ENCODE data around the gene PKN2. TPM values are rescaled to one million over a fixed set of nuclear protein-coding genes. Genes with fewer than 3 reads are reported as not detected.

Gene PKN2
- total RNA-seq, 4 donors from 2014 or later = 30.9 to 47.8 (median 38.4) TPM

- H3K4me3 ChIP-seq = no peak overlapping the region
- H3K4me1 ChIP-seq = no peaks in the 10 kb centered on the region
- TF ChIP-seq EP300 (IDR thresholded peaks at IDR 0.05) = no peak
- TF ChIP-seq POLR2AphosphoS5 (IDR thresholded peaks at IDR 0.05) = no peak
- no peak for TF ChIP-seq POLR2A (IDR thresholded peaks at IDR 0.05)
- no peak for TF ChIP-seq CTCF (IDR thresholded peaks at IDR 0.05)
- H3K36me3 ChIP-seq = no peaks in the 10 kb centered on the region
- H3K27ac ChIP-seq = no peak overlapping the region
- H3K27me3 ChIP-seq = no peaks in the 10 kb centered on the region
- ATAC-seq = no peak
- H3K9me3 ChIP-seq = no peaks in the 10 kb centered on the region
Observed at GRCh38 chr1:88646476-88647248, 37.4 kb upstream of the PKN2 start.

DNA sequence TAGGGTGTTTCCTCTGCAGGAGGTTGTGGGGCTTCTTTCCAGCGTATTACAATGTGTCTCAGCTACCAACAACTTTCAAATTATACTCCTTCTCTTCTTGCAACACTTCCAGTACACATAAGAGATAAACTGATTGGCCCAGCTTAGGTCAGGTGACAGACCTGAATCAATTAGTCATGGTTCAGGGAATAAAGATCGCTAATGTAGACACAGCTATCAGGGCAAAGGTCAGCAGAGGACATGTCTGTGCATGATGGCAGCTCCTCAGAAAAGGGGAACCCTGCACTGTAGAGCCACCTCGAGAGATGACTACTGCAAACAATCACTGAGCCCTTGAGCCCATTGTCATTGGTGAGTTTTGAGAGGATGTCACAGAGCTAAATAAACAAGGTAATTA, 36.8 kb upstream of the PKN2 start:
- TF ChIP-seq EP300 (IDR thresholded peaks at IDR 0.05) = no peak
- TF ChIP-seq CTCF (IDR thresholded peaks at IDR 0.05) = no peak
- no peak for TF ChIP-seq POLR2A (IDR thresholded peaks at IDR 0.05)
- no peak for TF ChIP-seq POLR2AphosphoS5 (IDR thresholded peaks at IDR 0.05)
- 66 to 69% methylated on average over 3 of the region's 3 CpGs for WGBS, 2 donors (ENCODE audit: low coverage in 1 of 2)
- H3K4me1 ChIP-seq = no peaks in the 10 kb centered on the region
- no peak overlapping the region for H3K4me3 ChIP-seq
- H3K36me3 ChIP-seq = no peaks in the 10 kb centered on the region
- no peak overlapping the region for H3K27ac ChIP-seq
- no peak for ATAC-seq
- no peaks in the 10 kb centered on the region for H3K9me3 ChIP-seq
- H3K27me3 ChIP-seq = no peaks in the 10 kb centered on the region

- Histone ChIP-seq H3K27me3 (no peaks in the 10 kb centered on the region), H3K4me1 (no peaks in the 10 kb centered on the region), H3K4me3 (no peak overlapping the region), H3K9me3 (no peaks in the 10 kb centered on the region), H3K27ac (no peak overlapping the region), H3K36me3 (no peaks in the 10 kb centered on the region)
- 87 to 89% methylated on average over 6 of the region's 6 CpGs for WGBS, 2 donors (ENCODE audit: low coverage in 1 of 2)
- TF ChIP-seq CTCF (IDR thresholded peaks at IDR 0.05) = no peak
- no peak for TF ChIP-seq POLR2AphosphoS5 (IDR thresholded peaks at IDR 0.05)
- TF ChIP-seq EP300 (IDR thresholded peaks at IDR 0.05) = no peak
- no peak for TF ChIP-seq POLR2A (IDR thresholded peaks at IDR 0.05)
- no peak for ATAC-seq
Observed at GRCh38 chr1:88647749-88648415, 36.2 kb upstream of the PKN2 start.

DNA sequence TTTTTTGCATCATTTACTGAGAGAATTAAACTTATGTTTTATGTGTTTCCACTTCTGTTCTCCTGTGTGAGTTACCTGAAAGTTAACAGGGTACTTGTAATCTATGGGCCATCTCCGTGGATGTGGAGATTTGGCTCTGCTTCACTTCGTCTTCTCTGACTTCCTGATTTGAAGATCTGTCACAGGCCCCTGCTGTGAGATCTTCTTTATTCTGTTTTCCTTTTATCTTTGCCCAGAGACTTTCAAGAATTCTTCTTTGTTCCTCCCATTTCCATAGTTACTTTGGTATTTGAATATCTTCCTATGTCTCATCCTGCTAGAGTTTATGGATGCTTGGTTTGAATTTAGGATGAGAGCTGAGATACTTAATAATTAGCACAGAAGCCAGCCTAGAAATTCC, 35.4 kb upstream of the PKN2 start:
- Histone ChIP-seq H3K4me3 (no peak overlapping the region), H3K9me3 (no peaks in the 10 kb centered on the region), H3K4me1 (no peaks in the 10 kb centered on the region), H3K27ac (no peak overlapping the region), H3K27me3 (no peaks in the 10 kb centered on the region), H3K36me3 (no peaks in the 10 kb centered on the region)
- ATAC-seq = no peak
- TF ChIP-seq EP300 (IDR thresholded peaks at IDR 0.05) = no peak
- WGBS, 2 donors (ENCODE audit: low coverage in 1 of 2) = 57 to 72% methylated on average over 2 of the region's 2 CpGs

- Histone ChIP-seq H3K4me3 (no peak overlapping the region), H3K36me3 (no peaks in the 10 kb centered on the region), H3K27ac (no peak overlapping the region), H3K27me3 (no peaks in the 10 kb centered on the region), H3K9me3 (no peaks in the 10 kb centered on the region), H3K4me1 (no peaks in the 10 kb centered on the region)
- ATAC-seq = no peak
- TF ChIP-seq POLR2AphosphoS5 (IDR thresholded peaks at IDR 0.05) (no peak), EP300 (IDR thresholded peaks at IDR 0.05) (no peak), POLR2A (IDR thresholded peaks at IDR 0.05) (no peak)
- 30 to 71% methylated on average over 1 of the region's 1 CpG for WGBS, 2 donors (ENCODE audit: low coverage in 1 of 2)
Observed at GRCh38 chr1:88649932-88650331, 34.1 kb upstream of the PKN2 start.

Measured in gastroesophageal sphincter (tissue), 4 donors.